HepG2 (cell line): ENCODE results near the gene GPR31. TPM values are rescaled to one million over a fixed set of nuclear protein-coding genes. Genes with fewer than 3 reads are reported as not detected.

Experiments used
- CAMTA2 ChIP-seq: sonication (generic); formaldehyde crosslinking; IDR thresholded peaks from 2 replicates; pipeline ENCODE4 v1.4.0; 2020; ENCODE audit warnings: mild to moderate bottlenecking, missing genetic modification reagents, borderline replicate concordance
- GZF1 ChIP-seq: sonication (generic); formaldehyde crosslinking; IDR thresholded peaks from 2 replicates; pipeline ENCODE4 v1.5.1; 2020; ENCODE audit warnings: mild to moderate bottlenecking, missing genetic modification reagents
- NFKBIZ ChIP-seq: IDR thresholded peaks from 2 replicates; pipeline ENCODE4 v1.6.1; 2018; ENCODE audit warnings: missing genetic modification reagents, missing compliant biosample characterization
- SP1 ChIP-seq, 2 experiments: fragments of 450-650 bp in 1 of 2; sonication (generic) in 1 of 2; formaldehyde crosslinking in 1 of 2; IDR thresholded peaks; 2 replicates each; pipeline versions ENCODE4 v1.4.0 to v1.6.1; 2016 to 2020; ENCODE audit warnings: missing genetic modification reagents in 1 of 2
- ZNF343 ChIP-seq: sonication (generic); formaldehyde crosslinking; IDR thresholded peaks from 2 replicates; pipeline ENCODE4 v1.4.0; 2020; ENCODE audit warnings: mild to moderate bottlenecking, missing genetic modification reagents
- ZNF7 ChIP-seq: IDR thresholded peaks from 2 replicates; pipeline ENCODE4 v1.6.1; 2016; ENCODE audit warnings: missing biosample characterization, missing genetic modification reagents
- ZNF839 ChIP-seq: sonication (generic); formaldehyde crosslinking; IDR thresholded peaks from 2 replicates; pipeline ENCODE4 v1.4.0; 2020; ENCODE audit warnings: missing genetic modification reagents, mild to moderate bottlenecking, borderline replicate concordance
- polyA plus RNA-seq, 8 experiments: library from polyadenylated mRNA; depleted of rRNA in 3 of 8; stranded (reverse) in 7 of 8; unstranded in 1 of 8; fragments of >200 nt; fragmentation: Illumina TruSeq in 4 of 8; extraction: Trizol in 4 of 8; gene quantifications; 2 replicates each; pipeline versions ENCODE4 v1.2.1 to v1.2.3, GENCODE V29; 2011 to 2016; ENCODE audit warnings: low read depth in 4 of 8, missing spikeins in 1 of 8, mixed read lengths in 1 of 8; ENCODE audit not compliant: insufficient read depth in 1 of 8
- total RNA-seq, 5 experiments: library from RNA; depleted of rRNA; stranded (reverse); fragments of >200 nt; fragmentation: Illumina TruSeq; extraction: Trizol; gene quantifications; 2 replicates each; pipeline ENCODE4 v1.2.3, GENCODE V29; 2016; ENCODE audit warnings: low read depth in 1 of 5
- TF ChIP-seq, protein P1 (sequence below): sonication (generic); formaldehyde crosslinking; IDR thresholded peaks from 2 replicates; pipeline ENCODE4 v1.5.0; 2020; ENCODE audit warnings: mild to moderate bottlenecking, missing genetic modification reagents, borderline replicate concordance
- TF ChIP-seq, protein P2 (sequence below): sonication (generic); formaldehyde crosslinking; IDR thresholded peaks from 2 replicates; pipeline ENCODE4 v1.5.1; 2020; ENCODE audit warnings: missing genetic modification reagents, mild to moderate bottlenecking, borderline replicate concordance
- TF ChIP-seq, protein P3 (sequence below): sonication (generic); formaldehyde crosslinking; IDR thresholded peaks from 2 replicates; pipeline ENCODE4 v1.5.0; 2020; ENCODE audit warnings: missing genetic modification reagents, mild to moderate bottlenecking, borderline replicate concordance
- TF ChIP-seq, protein P4 (sequence below): sonication (generic); formaldehyde crosslinking; IDR thresholded peaks from 2 replicates; pipeline ENCODE4 v1.9.0; 2022; ENCODE audit warnings: missing genetic modification reagents, mild to moderate bottlenecking, borderline replicate concordance
- TF ChIP-seq, protein P5 (sequence below): sonication (generic); formaldehyde crosslinking; IDR thresholded peaks from 2 replicates; pipeline ENCODE4 v1.5.1; 2020; ENCODE audit warnings: mild to moderate bottlenecking, missing genetic modification reagents, borderline replicate concordance

GPR31 gene
- total and polyA plus RNA-seq, 2 of the 13 experiments (the other 11 are each of a cell fraction or from before 2014, with no cell fraction given), result not detected

DNA sequence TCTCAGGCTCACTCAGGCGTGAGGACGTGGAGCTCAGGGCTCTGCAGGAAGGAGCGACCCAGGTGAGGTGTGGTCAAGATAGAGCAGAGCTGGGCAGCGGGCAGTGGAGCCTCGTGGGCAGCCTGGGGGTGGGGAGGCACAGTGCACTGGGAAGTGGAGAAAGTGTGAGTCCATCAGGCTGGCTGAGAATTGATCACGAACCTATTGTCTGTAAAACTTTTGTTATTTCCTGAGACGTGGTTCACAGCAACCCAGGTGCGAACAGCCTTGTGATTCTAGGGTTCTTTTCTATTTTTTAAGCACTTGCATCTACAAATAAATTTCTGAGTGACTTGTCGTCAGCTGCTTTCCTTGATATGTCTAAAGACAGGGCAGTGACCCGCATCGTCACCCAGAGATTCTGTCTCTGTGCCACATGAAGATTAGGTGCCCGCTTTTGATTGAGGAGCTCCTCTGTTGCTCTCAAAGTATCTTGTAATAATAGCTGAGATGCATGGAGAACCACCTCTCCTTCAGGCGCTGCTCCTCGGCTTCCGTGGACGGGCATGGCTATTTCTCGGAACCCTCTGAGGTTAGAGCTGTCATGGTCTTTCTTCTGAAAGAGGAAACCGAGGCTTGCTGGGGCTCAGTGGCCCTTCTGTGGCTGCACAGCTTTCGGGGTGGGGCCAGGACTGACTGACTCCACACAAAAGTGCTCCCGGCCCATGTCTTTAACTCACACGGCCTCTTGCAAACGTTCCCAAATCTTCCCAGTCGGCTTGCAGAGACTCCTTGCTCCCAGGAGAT, 35.5 kb downstream of the GPR31 start (continued):
- TF ChIP-seq, protein P1, sequence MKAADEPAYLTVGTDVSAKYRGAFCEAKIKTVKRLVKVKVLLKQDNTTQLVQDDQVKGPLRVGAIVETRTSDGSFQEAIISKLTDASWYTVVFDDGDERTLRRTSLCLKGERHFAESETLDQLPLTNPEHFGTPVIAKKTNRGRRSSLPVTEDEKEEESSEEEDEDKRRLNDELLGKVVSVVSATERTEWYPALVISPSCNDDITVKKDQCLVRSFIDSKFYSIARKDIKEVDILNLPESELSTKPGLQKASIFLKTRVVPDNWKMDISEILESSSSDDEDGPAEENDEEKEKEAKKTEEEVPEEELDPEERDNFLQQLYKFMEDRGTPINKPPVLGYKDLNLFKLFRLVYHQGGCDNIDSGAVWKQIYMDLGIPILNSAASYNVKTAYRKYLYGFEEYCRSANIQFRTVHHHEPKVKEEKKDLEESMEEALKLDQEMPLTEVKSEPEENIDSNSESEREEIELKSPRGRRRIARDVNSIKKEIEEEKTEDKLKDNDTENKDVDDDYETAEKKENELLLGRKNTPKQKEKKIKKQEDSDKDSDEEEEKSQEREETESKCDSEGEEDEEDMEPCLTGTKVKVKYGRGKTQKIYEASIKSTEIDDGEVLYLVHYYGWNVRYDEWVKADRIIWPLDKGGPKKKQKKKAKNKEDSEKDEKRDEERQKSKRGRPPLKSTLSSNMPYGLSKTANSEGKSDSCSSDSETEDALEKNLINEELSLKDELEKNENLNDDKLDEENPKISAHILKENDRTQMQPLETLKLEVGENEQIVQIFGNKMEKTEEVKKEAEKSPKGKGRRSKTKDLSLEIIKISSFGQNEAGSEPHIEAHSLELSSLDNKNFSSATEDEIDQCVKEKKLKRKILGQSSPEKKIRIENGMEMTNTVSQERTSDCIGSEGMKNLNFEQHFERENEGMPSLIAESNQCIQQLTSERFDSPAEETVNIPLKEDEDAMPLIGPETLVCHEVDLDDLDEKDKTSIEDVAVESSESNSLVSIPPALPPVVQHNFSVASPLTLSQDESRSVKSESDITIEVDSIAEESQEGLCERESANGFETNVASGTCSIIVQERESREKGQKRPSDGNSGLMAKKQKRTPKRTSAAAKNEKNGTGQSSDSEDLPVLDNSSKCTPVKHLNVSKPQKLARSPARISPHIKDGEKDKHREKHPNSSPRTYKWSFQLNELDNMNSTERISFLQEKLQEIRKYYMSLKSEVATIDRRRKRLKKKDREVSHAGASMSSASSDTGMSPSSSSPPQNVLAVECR, result no peak
- TF ChIP-seq SP1 (IDR thresholded peaks at IDR 0.05) (no peak), SP1 (CRISPR knock-in tag; IDR thresholded peaks at IDR 0.05) (no peak), ZNF7 (no peak), GZF1 (CRISPR knock-in tag) (0 out of 2 replicates have a peak, but pooled peaks have one; percentile 23), ZNF839 (CRISPR knock-in tag) (no peak), NFKBIZ (CRISPR knock-in tag) (no peak), CAMTA2 (no peak), ZNF343 (CRISPR knock-in tag) (no peak)
- TF ChIP-seq, protein P2, sequence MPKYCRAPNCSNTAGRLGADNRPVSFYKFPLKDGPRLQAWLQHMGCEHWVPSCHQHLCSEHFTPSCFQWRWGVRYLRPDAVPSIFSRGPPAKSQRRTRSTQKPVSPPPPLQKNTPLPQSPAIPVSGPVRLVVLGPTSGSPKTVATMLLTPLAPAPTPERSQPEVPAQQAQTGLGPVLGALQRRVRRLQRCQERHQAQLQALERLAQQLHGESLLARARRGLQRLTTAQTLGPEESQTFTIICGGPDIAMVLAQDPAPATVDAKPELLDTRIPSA (CRISPR knock-in tag), result no peak
- TF ChIP-seq, protein P3, sequence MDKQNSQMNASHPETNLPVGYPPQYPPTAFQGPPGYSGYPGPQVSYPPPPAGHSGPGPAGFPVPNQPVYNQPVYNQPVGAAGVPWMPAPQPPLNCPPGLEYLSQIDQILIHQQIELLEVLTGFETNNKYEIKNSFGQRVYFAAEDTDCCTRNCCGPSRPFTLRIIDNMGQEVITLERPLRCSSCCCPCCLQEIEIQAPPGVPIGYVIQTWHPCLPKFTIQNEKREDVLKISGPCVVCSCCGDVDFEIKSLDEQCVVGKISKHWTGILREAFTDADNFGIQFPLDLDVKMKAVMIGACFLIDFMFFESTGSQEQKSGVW (CRISPR knock-in tag), result no peak
- TF ChIP-seq, protein P4, sequence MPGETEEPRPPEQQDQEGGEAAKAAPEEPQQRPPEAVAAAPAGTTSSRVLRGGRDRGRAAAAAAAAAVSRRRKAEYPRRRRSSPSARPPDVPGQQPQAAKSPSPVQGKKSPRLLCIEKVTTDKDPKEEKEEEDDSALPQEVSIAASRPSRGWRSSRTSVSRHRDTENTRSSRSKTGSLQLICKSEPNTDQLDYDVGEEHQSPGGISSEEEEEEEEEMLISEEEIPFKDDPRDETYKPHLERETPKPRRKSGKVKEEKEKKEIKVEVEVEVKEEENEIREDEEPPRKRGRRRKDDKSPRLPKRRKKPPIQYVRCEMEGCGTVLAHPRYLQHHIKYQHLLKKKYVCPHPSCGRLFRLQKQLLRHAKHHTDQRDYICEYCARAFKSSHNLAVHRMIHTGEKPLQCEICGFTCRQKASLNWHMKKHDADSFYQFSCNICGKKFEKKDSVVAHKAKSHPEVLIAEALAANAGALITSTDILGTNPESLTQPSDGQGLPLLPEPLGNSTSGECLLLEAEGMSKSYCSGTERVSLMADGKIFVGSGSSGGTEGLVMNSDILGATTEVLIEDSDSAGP (CRISPR knock-in tag), result 0 out of 2 replicates have a peak, but pooled peaks have one; percentile 51
- TF ChIP-seq, protein P5, sequence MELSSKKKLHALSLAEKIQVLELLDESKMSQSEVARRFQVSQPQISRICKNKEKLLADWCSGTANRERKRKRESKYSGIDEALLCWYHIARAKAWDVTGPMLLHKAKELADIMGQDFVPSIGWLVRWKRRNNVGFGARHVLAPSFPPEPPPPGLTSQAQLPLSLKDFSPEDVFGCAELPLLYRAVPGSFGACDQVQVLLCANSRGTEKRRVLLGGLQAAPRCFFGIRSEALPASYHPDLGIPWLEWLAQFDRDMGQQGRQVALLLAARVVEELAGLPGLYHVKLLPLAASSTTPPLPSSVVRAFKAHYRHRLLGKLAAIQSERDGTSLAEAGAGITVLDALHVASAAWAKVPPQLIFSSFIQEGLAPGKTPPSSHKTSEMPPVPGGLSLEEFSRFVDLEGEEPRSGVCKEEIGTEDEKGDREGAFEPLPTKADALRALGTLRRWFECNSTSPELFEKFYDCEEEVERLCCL (CRISPR knock-in tag), result 0 out of 2 replicates have a peak, but pooled peaks have one; percentile 52
